HepG2 (cell line): ENCODE measurements around the gene C14orf119. TPM values are rescaled to one million over a fixed set of nuclear protein-coding genes. Genes with fewer than 3 reads are reported as not detected.

Experiments used
- CCDC6 ChIP-seq: sonication (generic); formaldehyde crosslinking; IDR thresholded peaks from 2 replicates; pipeline ENCODE4 v1.8.1; 2022; ENCODE audit warnings: mild to moderate bottlenecking, missing genetic modification reagents, moderate library complexity
- CREB1 ChIP-seq, 2 experiments: fragments of 450-650 bp in 1 of 2; IDR thresholded peaks; 2 replicates each; pipeline ENCODE4 v1.6.1; 2016 to 2017; ENCODE audit warnings: control low read depth in 1 of 2, mild to moderate bottlenecking in 1 of 2, missing compliant biosample characterization in 1 of 2, missing genetic modification characterization in 1 of 2
- HHEX ChIP-seq: IDR thresholded peaks from 2 replicates; pipeline ENCODE4 v1.6.1; 2016; ENCODE audit warnings: control low read depth
- HOXD1 ChIP-seq: sonication (generic); formaldehyde crosslinking; IDR thresholded peaks from 2 replicates; pipeline ENCODE4 v1.5.0; 2020; ENCODE audit warnings: missing genetic modification reagents
- ISX ChIP-seq: sonication (generic); formaldehyde crosslinking; conservative IDR thresholded peaks from 2 replicates; pipeline ENCODE4 v1.5.0; 2020; ENCODE audit warnings: missing genetic modification reagents
- PAF1 ChIP-seq: IDR thresholded peaks from 2 replicates; pipeline ENCODE4 v1.6.1; 2016; ENCODE audit warnings: missing genetic modification reagents, missing compliant biosample characterization
- SNAI1 ChIP-seq: sonication (generic); formaldehyde crosslinking; IDR thresholded peaks from 2 replicates; pipeline ENCODE4 v1.5.0; 2020; ENCODE audit warnings: mild to moderate bottlenecking, missing genetic modification reagents, borderline replicate concordance
- SOX13 ChIP-seq, 3 experiments: fragments of 450-650 bp in 1 of 3; sonication (generic) in 1 of 3; formaldehyde crosslinking in 1 of 3; IDR thresholded peaks in 2 of 3; conservative IDR thresholded peaks in 1 of 3; 2 replicates each; pipeline versions ENCODE4 v1.5.0 to v1.6.1; 2016 to 2020; ENCODE audit warnings: antibody characterized with exemption in 1 of 3, mild to moderate bottlenecking in 1 of 3, missing compliant biosample characterization in 1 of 3, missing genetic modification reagents in 1 of 3, moderate library complexity in 1 of 3
- SP5 ChIP-seq: IDR thresholded peaks from 2 replicates; pipeline ENCODE4 v1.6.1; 2016; ENCODE audit warnings: low read depth, borderline replicate concordance
- STAG1 ChIP-seq: sonication (generic); formaldehyde crosslinking; IDR thresholded peaks from 2 replicates; pipeline ENCODE4 v1.4.0; 2020; ENCODE audit warnings: missing genetic modification reagents
- YEATS2 ChIP-seq: sonication (generic); formaldehyde crosslinking; IDR thresholded peaks from 2 replicates; pipeline ENCODE4 v1.4.0; 2020; ENCODE audit warnings: missing genetic modification reagents, borderline replicate concordance
- ZFP36L2 ChIP-seq: sonication (generic); formaldehyde crosslinking; IDR thresholded peaks from 2 replicates; pipeline ENCODE4 v1.4.0; 2020; ENCODE audit warnings: missing genetic modification reagents
- ZNF34 ChIP-seq: sonication (generic); formaldehyde crosslinking; IDR thresholded peaks from 2 replicates; pipeline ENCODE4 v1.4.0; 2020; ENCODE audit warnings: mild to moderate bottlenecking, missing genetic modification reagents, borderline replicate concordance
- ZNF550 ChIP-seq: sonication (generic); formaldehyde crosslinking; IDR thresholded peaks from 2 replicates; pipeline ENCODE4 v1.4.0; 2020; ENCODE audit warnings: mild to moderate bottlenecking, missing genetic modification reagents, borderline replicate concordance
- ZNF782 ChIP-seq: sonication (generic); formaldehyde crosslinking; IDR thresholded peaks from 2 replicates; pipeline ENCODE4 v1.4.0; 2020; ENCODE audit warnings: missing genetic modification reagents, mild to moderate bottlenecking, borderline replicate concordance
- ZNF790 ChIP-seq: sonication (generic); formaldehyde crosslinking; IDR thresholded peaks from 2 replicates; pipeline ENCODE4 v1.8.0; 2022; ENCODE audit warnings: missing genetic modification reagents, mild to moderate bottlenecking, borderline replicate concordance
- ZNF879 ChIP-seq: sonication (generic); formaldehyde crosslinking; IDR thresholded peaks from 2 replicates; pipeline ENCODE4 v1.8.1; 2023; ENCODE audit warnings: missing genetic modification reagents
- polyA plus RNA-seq, 8 experiments: library from polyadenylated mRNA; depleted of rRNA in 3 of 8; stranded (reverse) in 7 of 8; unstranded in 1 of 8; fragments of >200 nt; fragmentation: Illumina TruSeq in 4 of 8; extraction: Trizol in 4 of 8; gene quantifications; 2 replicates each; pipeline versions ENCODE4 v1.2.1 to v1.2.3, GENCODE V29; 2011 to 2016; ENCODE audit warnings: low read depth in 4 of 8, missing spikeins in 1 of 8, mixed read lengths in 1 of 8; ENCODE audit not compliant: insufficient read depth in 1 of 8
- total RNA-seq, 5 experiments: library from RNA; depleted of rRNA; stranded (reverse); fragments of >200 nt; fragmentation: Illumina TruSeq; extraction: Trizol; gene quantifications; 2 replicates each; pipeline ENCODE4 v1.2.3, GENCODE V29; 2016; ENCODE audit warnings: low read depth in 1 of 5
- TF ChIP-seq, protein P1 (sequence below): sonication (generic); formaldehyde crosslinking; IDR thresholded peaks from 2 replicates; pipeline ENCODE4 v1.4.0; 2020; ENCODE audit warnings: missing genetic modification reagents, borderline replicate concordance
- TF ChIP-seq, protein P2 (sequence below), 2 experiments: fragments of 450-650 bp in 1 of 2; sonication (generic) in 1 of 2; formaldehyde crosslinking in 1 of 2; IDR thresholded peaks; 2 replicates each; pipeline versions ENCODE4 v1.6.1 to v1.8.0; 2016 to 2022; ENCODE audit warnings: antibody characterized with exemption in 1 of 2, mild to moderate bottlenecking in 1 of 2, missing genetic modification reagents in 1 of 2

The C14orf119 gene
- total and polyA plus RNA-seq, 2 of the 13 experiments (the other 11 are each of a cell fraction or from before 2014, with no cell fraction given) = 117 to 206 TPM

DNA sequence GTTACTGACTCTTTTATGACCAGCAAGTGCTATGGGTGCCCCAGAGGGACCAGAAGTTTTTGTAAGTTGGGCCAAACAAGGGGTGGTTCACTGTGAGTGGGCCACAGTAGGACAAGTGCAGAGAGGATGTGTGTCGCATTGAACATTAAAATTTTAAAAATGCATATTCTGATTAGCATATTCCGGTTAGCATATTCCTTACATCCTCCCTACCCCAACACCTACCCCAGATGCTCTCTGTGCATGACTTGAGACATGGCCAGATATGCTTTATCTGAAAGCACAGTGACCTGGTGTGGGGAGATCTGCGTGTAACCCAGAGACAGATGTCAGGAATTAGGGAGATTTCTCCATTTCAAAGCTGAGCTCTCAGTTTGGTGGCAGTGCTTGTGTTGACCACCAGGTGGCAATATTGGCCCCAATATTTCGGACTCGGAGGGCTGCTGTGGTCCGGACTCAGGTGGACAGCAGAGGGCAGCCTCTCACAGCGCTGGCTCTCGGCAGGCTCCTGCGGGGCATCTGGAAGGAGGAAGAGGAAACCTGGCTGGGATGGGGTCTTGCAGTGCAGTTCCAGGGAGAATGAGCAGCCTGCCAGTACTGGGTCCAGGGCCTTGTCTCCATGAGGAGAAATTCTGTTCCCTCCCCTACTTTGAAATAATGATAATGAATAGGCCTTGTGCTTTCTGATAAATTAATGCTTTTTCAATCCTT is 25.4 kb downstream of the C14orf119 start (continued):
- TF ChIP-seq, protein P1, sequence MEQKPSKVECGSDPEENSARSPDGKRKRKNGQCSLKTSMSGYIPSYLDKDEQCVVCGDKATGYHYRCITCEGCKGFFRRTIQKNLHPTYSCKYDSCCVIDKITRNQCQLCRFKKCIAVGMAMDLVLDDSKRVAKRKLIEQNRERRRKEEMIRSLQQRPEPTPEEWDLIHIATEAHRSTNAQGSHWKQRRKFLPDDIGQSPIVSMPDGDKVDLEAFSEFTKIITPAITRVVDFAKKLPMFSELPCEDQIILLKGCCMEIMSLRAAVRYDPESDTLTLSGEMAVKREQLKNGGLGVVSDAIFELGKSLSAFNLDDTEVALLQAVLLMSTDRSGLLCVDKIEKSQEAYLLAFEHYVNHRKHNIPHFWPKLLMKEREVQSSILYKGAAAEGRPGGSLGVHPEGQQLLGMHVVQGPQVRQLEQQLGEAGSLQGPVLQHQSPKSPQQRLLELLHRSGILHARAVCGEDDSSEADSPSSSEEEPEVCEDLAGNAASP = peak; percentile 93
- TF ChIP-seq ZNF550 = no peak
- 0 out of 2 replicates have a peak, but pooled peaks have one; percentile 65 for TF ChIP-seq ZFP36L2 (CRISPR knock-in tag)
- TF ChIP-seq ZNF782 = 0 out of 2 replicates have a peak, but pooled peaks have one; percentile 40
- TF ChIP-seq ZNF790 = no peak
- TF ChIP-seq CCDC6 (CRISPR knock-in tag) = peak; percentile 91; the same call in 1 of the 2 replicates
- no peak for TF ChIP-seq ISX (CRISPR knock-in tag)
- TF ChIP-seq ZNF34 (CRISPR knock-in tag) = no peak
- TF ChIP-seq SNAI1 (CRISPR knock-in tag) = no peak
- TF ChIP-seq SOX13 (IDR thresholded peaks at IDR 0.05) = no peak
- peak in 1 of 2 experiments; percentile 49; a peak in 3 of 4 replicates for TF ChIP-seq SOX13 (CRISPR knock-in tag; conservative IDR thresholded peaks at IDR 0.05 in 1 of 2, IDR thresholded peaks at IDR 0.05 in 1 of 2)
- TF ChIP-seq ZNF879 (CRISPR knock-in tag) = no peak
- TF ChIP-seq HHEX (CRISPR knock-in tag) = no peak
- TF ChIP-seq YEATS2 (CRISPR knock-in tag) = peak; percentile 86; the same call in 1 of the 2 replicates
- TF ChIP-seq, protein P2, sequence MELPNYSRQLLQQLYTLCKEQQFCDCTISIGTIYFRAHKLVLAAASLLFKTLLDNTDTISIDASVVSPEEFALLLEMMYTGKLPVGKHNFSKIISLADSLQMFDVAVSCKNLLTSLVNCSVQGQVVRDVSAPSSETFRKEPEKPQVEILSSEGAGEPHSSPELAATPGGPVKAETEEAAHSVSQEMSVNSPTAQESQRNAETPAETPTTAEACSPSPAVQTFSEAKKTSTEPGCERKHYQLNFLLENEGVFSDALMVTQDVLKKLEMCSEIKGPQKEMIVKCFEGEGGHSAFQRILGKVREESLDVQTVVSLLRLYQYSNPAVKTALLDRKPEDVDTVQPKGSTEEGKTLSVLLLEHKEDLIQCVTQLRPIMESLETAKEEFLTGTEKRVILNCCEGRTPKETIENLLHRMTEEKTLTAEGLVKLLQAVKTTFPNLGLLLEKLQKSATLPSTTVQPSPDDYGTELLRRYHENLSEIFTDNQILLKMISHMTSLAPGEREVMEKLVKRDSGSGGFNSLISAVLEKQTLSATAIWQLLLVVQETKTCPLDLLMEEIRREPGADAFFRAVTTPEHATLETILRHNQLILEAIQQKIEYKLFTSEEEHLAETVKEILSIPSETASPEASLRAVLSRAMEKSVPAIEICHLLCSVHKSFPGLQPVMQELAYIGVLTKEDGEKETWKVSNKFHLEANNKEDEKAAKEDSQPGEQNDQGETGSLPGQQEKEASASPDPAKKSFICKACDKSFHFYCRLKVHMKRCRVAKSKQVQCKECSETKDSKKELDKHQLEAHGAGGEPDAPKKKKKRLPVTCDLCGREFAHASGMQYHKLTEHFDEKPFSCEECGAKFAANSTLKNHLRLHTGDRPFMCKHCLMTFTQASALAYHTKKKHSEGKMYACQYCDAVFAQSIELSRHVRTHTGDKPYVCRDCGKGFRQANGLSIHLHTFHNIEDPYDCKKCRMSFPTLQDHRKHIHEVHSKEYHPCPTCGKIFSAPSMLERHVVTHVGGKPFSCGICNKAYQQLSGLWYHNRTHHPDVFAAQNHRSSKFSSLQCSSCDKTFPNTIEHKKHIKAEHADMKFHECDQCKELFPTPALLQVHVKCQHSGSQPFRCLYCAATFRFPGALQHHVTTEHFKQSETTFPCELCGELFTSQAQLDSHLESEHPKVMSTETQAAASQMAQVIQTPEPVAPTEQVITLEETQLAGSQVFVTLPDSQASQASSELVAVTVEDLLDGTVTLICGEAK (IDR thresholded peaks at IDR 0.05) = no peak
- TF ChIP-seq, protein P2 (CRISPR knock-in tag; IDR thresholded peaks at IDR 0.05) = 0 out of 2 replicates have a peak, but pooled peaks have one; percentile 32
- no peak for TF ChIP-seq CREB1 (IDR thresholded peaks at IDR 0.05)
- no peak for TF ChIP-seq CREB1 (CRISPR knock-in tag; IDR thresholded peaks at IDR 0.05)
- peak; percentile 54; the same call in 1 of the 2 replicates for TF ChIP-seq SP5 (CRISPR knock-in tag)
- TF ChIP-seq STAG1 (CRISPR knock-in tag) = peak; percentile 99
- TF ChIP-seq PAF1 (CRISPR knock-in tag) = no peak
- no peak for TF ChIP-seq HOXD1
